ENCODE measurements around the gene TWIST2.

TWIST2 gene

GRCh38 chr2:238911376-238912227 lies 63.7 kb downstream of the TWIST2 start:
- Histone ChIP-seq H3K4me1 (ENCODE audit: insufficient read depth, low read length, severe bottlenecking) (no peaks in the 10 kb centered on the region), H3K9ac (ENCODE audit: low read length) (no peak overlapping the region), H3K27ac (ENCODE audit: low read depth, low read length, poor library complexity, severe bottlenecking) (no peak overlapping the region), H3K27me3 (ENCODE audit: insufficient read depth, low read length) (no peaks in the 10 kb centered on the region), H3K9me2 (ENCODE audit: low read depth, low read length) (no peaks in the 10 kb centered on the region), H3K9me3 (ENCODE audit: low read length) (no peaks in the 10 kb centered on the region), H3F3A (ENCODE audit: insufficient read depth, low read length) (no peaks in the 10 kb centered on the region), H4K20me1 (ENCODE audit: insufficient read depth, low read length) (no peaks in the 10 kb centered on the region), H3K79me2 (ENCODE audit: insufficient read depth, low read length) (no peaks in the 10 kb centered on the region), H3K4me3 (ENCODE audit: low read depth, low read length, poor library complexity, severe bottlenecking) (no peak overlapping the region), H2AFZ (ENCODE audit: low read length) (no peak overlapping the region), H3K4me2 (ENCODE audit: low read length) (no peak overlapping the region), H3K36me3 (ENCODE audit: insufficient read depth, low read length) (no peaks in the 10 kb centered on the region)
- TF ChIP-seq EZH2 (IDR thresholded peaks at IDR 0.05; ENCODE audit: borderline replicate concordance, low read length), result no peak
- no peak for TF ChIP-seq CTCF (IDR thresholded peaks at IDR 0.05; ENCODE audit: low read length)

GRCh38 chr2:238912228-238912915 lies 64.5 kb downstream of the TWIST2 start:
- H3K9ac ChIP-seq (ENCODE audit: low read length), result no peak overlapping the region
- H3K36me3 ChIP-seq (ENCODE audit: insufficient read depth, low read length), result no peaks in the 10 kb centered on the region
- no peak overlapping the region for H3K27ac ChIP-seq (ENCODE audit: low read depth, low read length, poor library complexity, severe bottlenecking)
- H3K4me3 ChIP-seq (ENCODE audit: low read depth, low read length, poor library complexity, severe bottlenecking), result no peak overlapping the region
- no peak overlapping the region for H3K4me2 ChIP-seq (ENCODE audit: low read length)
- no peaks in the 10 kb centered on the region for H3K9me3 ChIP-seq (ENCODE audit: low read length)
- no peaks in the 10 kb centered on the region for H3K4me1 ChIP-seq (ENCODE audit: insufficient read depth, low read length, severe bottlenecking)
- no peaks in the 10 kb centered on the region for H4K20me1 ChIP-seq (ENCODE audit: insufficient read depth, low read length)
- no peak for TF ChIP-seq EZH2 (IDR thresholded peaks at IDR 0.05; ENCODE audit: borderline replicate concordance, low read length)
- TF ChIP-seq CTCF (IDR thresholded peaks at IDR 0.05; ENCODE audit: low read length), result no peak
- no peak overlapping the region for H2AFZ ChIP-seq (ENCODE audit: low read length)
- H3K9me2 ChIP-seq (ENCODE audit: low read depth, low read length), result no peaks in the 10 kb centered on the region
- H3F3A ChIP-seq (ENCODE audit: insufficient read depth, low read length), result no peaks in the 10 kb centered on the region
- no peaks in the 10 kb centered on the region for H3K27me3 ChIP-seq (ENCODE audit: insufficient read depth, low read length)
- no peaks in the 10 kb centered on the region for H3K79me2 ChIP-seq (ENCODE audit: insufficient read depth, low read length)

GRCh38 chr2:238912916-238913875 lies 65.3 kb downstream of the TWIST2 start:
- H3K27me3 ChIP-seq (ENCODE audit: insufficient read depth, low read length), result no peaks in the 10 kb centered on the region
- no peak overlapping the region for H3K9ac ChIP-seq (ENCODE audit: low read length)
- no peak overlapping the region for H3K27ac ChIP-seq (ENCODE audit: low read depth, low read length, poor library complexity, severe bottlenecking)
- no peak for TF ChIP-seq EZH2 (IDR thresholded peaks at IDR 0.05; ENCODE audit: borderline replicate concordance, low read length)
- no peak for TF ChIP-seq CTCF (IDR thresholded peaks at IDR 0.05; ENCODE audit: low read length)
- no peaks in the 10 kb centered on the region for H3F3A ChIP-seq (ENCODE audit: insufficient read depth, low read length)
- no peak overlapping the region for H2AFZ ChIP-seq (ENCODE audit: low read length)
- no peaks in the 10 kb centered on the region for H4K20me1 ChIP-seq (ENCODE audit: insufficient read depth, low read length)
- no peak overlapping the region for H3K4me2 ChIP-seq (ENCODE audit: low read length)
- H3K4me1 ChIP-seq (ENCODE audit: insufficient read depth, low read length, severe bottlenecking), result no peaks in the 10 kb centered on the region
- no peaks in the 10 kb centered on the region for H3K9me2 ChIP-seq (ENCODE audit: low read depth, low read length)
- H3K4me3 ChIP-seq (ENCODE audit: low read depth, low read length, poor library complexity, severe bottlenecking), result no peak overlapping the region
- H3K79me2 ChIP-seq (ENCODE audit: insufficient read depth, low read length), result no peaks in the 10 kb centered on the region
- H3K9me3 ChIP-seq (ENCODE audit: low read length), result no peaks in the 10 kb centered on the region
- H3K36me3 ChIP-seq (ENCODE audit: insufficient read depth, low read length), result no peaks in the 10 kb centered on the region

All from OCI-LY1 (cell line).